Measurements from ENCODE around the gene NBAS. TPM values are rescaled to one million over a fixed set of nuclear protein-coding genes. Genes with fewer than 3 reads are reported as not detected.

Gene NBAS
- total RNA-seq, 1 experiment from 2014 or later, result 32.5 TPM

DNA sequence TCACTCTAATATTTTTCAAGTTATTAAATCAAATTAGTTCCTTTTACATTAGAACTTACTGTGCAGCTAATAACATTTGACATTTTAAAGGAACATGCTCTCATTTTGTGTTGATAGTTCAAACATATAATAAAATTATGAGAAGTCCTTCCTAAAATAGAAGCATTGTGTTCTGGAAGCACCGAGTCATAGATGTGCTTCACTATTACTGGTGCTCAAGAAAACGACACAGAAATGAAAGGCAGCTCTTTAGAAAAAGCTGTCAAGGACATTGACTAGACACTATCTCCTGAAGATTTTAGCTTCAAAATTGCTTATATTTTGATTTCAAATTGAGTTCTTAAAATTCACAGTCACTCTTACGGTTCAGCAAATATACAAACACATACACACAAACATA lies 338.3 kb downstream of the NBAS start:
- H3K79me2 ChIP-seq (ENCODE audit: insufficient read depth, low read length), result no peaks in the 10 kb centered on the region
- H4K5ac ChIP-seq (ENCODE audit: insufficient read length, low read depth, low read length), result no peak overlapping the region
- no peak overlapping the region for H4K91ac ChIP-seq (ENCODE audit: insufficient read length, low read depth, low read length)
- H3K9me3 ChIP-seq (ENCODE audit: control insufficient read depth, low read depth, low read length), result no peaks in the 10 kb centered on the region
- DNase-seq, result no peak
- no peak overlapping the region for H3K14ac ChIP-seq (ENCODE audit: insufficient read depth, low read length)
- TF ChIP-seq, protein P1, sequence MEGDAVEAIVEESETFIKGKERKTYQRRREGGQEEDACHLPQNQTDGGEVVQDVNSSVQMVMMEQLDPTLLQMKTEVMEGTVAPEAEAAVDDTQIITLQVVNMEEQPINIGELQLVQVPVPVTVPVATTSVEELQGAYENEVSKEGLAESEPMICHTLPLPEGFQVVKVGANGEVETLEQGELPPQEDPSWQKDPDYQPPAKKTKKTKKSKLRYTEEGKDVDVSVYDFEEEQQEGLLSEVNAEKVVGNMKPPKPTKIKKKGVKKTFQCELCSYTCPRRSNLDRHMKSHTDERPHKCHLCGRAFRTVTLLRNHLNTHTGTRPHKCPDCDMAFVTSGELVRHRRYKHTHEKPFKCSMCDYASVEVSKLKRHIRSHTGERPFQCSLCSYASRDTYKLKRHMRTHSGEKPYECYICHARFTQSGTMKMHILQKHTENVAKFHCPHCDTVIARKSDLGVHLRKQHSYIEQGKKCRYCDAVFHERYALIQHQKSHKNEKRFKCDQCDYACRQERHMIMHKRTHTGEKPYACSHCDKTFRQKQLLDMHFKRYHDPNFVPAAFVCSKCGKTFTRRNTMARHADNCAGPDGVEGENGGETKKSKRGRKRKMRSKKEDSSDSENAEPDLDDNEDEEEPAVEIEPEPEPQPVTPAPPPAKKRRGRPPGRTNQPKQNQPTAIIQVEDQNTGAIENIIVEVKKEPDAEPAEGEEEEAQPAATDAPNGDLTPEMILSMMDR (conservative IDR thresholded peaks at IDR 0.05), result no peak
- H2BK120ac ChIP-seq (ENCODE audit: low read depth, low read length, poor library complexity, severe bottlenecking), result no peak overlapping the region
- no peak overlapping the region for H2BK15ac ChIP-seq (ENCODE audit: low read depth, low read length)
- no peaks in the 10 kb centered on the region for H4K20me1 ChIP-seq (ENCODE audit: control insufficient read depth, insufficient read depth, insufficient read length)
- H2BK5ac ChIP-seq (ENCODE audit: insufficient read length, low read length), result no peak overlapping the region
- H3K27me3 Mint-ChIP-seq (ENCODE audit: low read depth), result no peaks in the 10 kb centered on the region
- no peaks in the 10 kb centered on the region for H3K23me2 ChIP-seq (ENCODE audit: insufficient read length, low read depth, low read length, poor library complexity, severe bottlenecking)
- H3K4me1 ChIP-seq (ENCODE audit: insufficient read depth, low read length), result no peaks in the 10 kb centered on the region
- peaks cover 0 to 3% of the 10 kb centered on the region in 2 experiments; a peak in 2 of 5 replicates for H3K9me3 Mint-ChIP-seq
- no peak overlapping the region for H3K4me3 Mint-ChIP-seq
- no peaks in the 10 kb centered on the region for H3K27me3 ChIP-seq (ENCODE audit: insufficient read depth, low read length)
- H2AFZ ChIP-seq (ENCODE audit: low read length), result no peak overlapping the region
- H2BK20ac ChIP-seq (ENCODE audit: low read depth, low read length, poor library complexity, severe bottlenecking), result no peak overlapping the region
- WGBS (ENCODE audit: extremely low coverage, insufficient read length, low lambda C conversion rate), result no CpG with 5 or more reads among the region's 3 CpGs
- H2BK12ac ChIP-seq (ENCODE audit: insufficient read length, low read depth, low read length), result no peak overlapping the region
- H3K4ac ChIP-seq (ENCODE audit: low read depth, low read length), result no peak overlapping the region
- H3T11ph ChIP-seq (ENCODE audit: low read length), result no peak overlapping the region
- no peak overlapping the region for H3K9ac ChIP-seq (ENCODE audit: extremely low read depth, insufficient read length, low read length)
- H3K18ac ChIP-seq (ENCODE audit: insufficient read length, low read depth, low read length), result no peak overlapping the region
- H3K27ac ChIP-seq (ENCODE audit: insufficient read length, low read depth, low read length), result no peak overlapping the region
- no peaks in the 10 kb centered on the region for H3K4me1 Mint-ChIP-seq
- H3K56ac ChIP-seq (ENCODE audit: insufficient read length, low read depth, low read length), result no peak overlapping the region
- peaks cover 0 to 5% (median 0%) of the 10 kb centered on the region in 3 experiments; a peak in 3 of 7 replicates for H3K36me3 Mint-ChIP-seq (ENCODE audit: insufficient read depth in 1 of 3, low read depth in 3 of 3)
- H3K4me2 ChIP-seq (ENCODE audit: insufficient read depth, insufficient read length, low read length), result no peak overlapping the region
- no peak overlapping the region for H2AK5ac ChIP-seq (ENCODE audit: insufficient read length, low read length)
- H3K79me1 ChIP-seq (ENCODE audit: insufficient read depth, low read depth, low read length, poor library complexity, severe bottlenecking), result no peaks in the 10 kb centered on the region
- no peak overlapping the region for H3K27ac Mint-ChIP-seq
- H4K8ac ChIP-seq (replicated peaks; ENCODE audit: insufficient read length, low read depth, low read length), result no peak overlapping the region
- H3K23ac ChIP-seq (ENCODE audit: insufficient read length, low read depth, low read length), result no peak overlapping the region
